T follicular helper cell (primary cell): Measurements from ENCODE around the gene ADM2.

Source experiments
- DNase-seq: peaks from one replicate; pipeline ENCODE4 v3.0.0-alpha.2; 2020; ENCODE audit warnings: low read depth

The ADM2 gene

DNA sequence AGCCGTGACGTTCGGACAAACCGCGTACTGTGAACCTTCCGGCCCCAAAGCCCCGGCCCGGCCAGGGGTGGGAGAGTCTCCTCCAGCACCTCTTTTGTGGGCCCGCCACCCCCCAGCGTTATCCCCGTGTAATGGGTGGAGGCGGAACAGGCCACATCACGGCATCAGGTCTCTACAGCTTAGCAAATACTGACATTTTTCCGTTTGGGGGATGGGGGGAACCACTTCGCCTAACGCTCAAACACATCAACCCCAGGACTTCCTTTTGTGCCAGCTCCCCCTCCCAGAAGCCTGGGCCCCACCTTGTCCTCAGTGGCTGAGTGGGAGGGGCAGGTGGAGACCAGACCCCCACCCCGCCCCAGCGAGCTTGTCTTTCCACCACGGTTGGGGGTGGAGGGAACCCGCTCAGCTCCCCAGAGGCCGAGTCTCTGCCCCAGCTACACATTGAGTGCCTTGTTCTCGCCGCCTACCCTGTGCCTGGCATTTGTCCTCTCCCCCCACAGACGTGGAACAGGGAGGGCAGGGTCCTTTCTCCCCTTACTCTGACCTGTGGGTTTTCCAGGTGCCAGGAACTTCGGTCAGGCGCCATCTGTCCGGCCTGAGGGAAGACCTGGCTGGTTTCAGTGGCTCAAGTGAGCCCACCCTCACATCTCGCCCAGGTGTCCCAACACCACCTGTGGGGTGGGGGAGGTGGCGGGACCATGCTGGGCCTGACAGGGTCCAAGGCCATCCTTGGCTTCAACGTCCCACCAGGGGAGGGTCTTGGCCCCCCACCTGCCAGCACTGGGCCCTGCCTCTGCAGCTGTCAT is 36.1 kb upstream of the ADM2 start:
- DNase-seq = peak; percentile 27

DNA sequence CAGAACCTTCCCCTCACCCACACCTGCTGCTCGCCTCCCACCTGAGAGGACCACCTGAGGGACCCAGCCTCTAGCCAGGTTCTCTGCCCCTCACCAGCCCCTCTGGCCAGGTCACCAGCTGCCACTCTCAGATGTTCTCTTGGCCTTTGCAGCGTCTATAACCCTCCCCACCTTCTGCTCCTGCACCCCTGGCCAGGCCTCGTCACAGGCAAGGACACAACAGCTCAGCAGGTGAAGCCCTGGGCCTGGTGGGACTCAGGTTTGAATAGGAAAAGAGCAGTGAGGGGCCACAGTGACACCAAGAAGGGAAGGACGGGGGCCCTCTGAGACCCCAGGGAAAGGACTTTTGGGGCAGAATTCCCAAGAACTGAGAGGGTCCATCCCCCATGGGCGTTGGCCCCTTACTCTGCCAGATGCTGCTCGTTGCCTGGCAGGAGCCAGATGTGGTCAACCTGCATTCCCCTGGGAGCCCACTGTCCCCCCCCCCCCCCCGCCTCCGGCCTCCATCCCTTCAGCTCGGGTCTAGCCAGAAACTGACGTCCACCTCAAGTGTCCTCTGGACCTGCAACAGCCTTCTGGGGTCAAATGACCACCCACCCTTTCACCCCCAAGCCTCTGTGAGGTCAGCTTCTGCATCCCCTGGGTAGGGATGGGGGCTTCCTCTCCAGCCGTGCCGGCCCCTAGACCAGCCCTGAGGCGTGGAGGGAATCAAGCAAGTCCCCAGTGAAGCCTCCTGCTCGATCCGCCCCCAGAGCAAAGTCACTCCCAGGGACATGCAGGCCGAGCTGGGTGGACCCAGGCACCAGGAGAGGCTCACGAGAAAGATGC is 35.2 kb upstream of the ADM2 start:
- no peak for DNase-seq

DNA sequence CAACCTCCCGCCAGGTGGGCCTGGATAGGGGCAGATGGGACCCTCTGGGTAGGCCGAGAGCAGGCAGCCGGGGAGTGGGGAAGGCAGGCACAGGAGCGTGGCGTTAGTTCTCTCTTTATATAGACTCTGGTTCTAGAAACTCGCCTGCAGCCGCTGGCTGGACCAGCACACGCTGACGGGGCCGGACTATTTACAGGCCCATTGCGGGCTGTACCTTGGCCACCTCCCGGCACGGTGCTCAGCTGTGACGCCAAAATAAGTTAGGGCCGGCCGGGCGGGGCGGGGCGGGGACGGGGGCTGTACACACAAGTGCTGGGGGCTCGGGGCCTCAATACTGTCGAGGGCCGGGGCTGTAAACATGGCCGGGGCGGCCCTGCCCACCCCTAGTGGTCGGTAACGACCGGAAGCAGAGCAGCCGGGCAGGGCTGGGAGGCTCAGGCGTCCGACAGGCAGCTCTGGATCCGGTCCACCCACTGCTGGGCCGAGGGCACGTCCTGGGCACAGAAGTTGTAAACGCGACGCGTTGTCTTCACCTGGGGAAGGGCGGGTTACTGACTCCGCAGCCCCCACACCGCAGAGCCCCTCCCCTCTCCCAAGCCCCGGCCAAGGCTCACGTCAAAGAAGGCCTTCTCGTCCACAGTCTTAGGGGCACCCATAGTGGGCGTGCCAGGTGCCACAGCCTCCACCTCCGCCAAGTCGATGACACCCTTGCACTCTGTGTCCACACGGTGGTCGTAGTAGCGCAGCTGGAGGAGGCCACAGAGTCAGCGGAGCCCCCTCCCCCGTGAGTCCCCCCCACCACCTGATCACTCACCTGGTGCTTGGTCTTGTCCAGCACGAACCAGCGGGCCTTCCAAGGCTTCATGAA is 34.4 kb upstream of the ADM2 start:
- DNase-seq = no peak

DNA sequence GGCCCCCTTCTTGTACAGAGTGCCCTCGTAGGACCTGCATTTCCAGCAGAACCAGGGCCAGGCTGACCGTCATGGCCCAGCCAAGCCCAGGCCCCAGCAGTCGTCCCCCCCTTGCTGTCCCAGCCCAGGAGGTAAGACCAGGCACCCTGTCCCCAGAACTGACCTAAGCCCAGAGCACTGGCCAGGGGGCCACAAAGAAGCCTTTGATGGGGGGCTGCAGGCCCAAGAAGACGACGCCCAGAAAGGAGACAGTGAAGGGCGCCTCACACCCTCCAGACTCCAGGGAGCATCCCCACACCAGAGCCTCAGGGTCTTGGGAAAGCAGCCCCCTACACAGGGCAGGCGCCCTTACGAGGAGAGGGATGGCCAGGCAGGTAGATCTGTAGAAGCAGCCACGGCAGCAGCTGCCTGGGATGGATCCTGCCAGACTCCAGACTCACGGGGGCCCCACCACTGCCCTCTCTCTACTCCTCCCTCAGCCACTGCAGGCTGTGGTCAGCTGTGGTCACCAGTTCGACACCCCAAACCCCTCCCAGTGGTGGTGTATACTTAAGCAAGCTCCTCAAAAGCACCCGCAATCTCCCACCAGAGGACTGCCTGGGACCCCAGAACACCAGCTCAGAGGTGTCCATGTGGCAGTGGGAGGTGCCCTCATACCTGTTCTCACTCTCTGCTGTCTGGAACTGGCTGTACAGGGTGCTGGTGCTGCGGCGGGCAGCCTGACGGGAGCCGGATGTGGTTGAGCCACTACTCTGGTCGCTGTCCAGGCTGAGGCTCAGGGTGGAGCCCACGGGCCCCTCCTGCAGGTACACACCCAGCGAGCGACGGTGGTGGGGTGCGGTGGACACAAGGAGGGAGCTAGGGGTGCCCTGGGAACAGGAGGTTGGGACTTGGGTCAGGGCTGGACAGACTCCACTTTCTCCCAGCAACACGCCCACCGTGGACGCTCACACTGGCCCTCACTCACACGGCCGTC is 33.5 kb upstream of the ADM2 start:
- no peak for DNase-seq

DNA sequence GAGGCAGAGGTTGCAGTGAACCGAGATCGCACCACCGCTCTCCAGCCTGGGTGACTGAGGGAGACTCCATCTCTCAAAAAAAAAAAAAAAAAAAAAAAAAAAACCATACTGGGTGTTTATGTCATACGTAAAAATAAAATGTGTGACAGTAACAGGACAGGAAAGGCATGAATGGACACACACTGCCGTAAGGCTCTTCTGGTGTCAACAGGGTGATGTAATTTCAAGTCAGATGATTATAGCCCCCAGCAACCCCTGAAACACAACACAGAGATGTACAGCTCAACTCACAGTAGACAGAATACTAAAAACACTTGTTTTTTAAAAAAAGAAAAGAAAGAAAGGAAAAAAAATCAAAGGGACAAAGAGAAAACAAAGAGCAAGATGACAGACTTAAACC is 28.7 kb upstream of the ADM2 start:
- DNase-seq = no peak

DNA sequence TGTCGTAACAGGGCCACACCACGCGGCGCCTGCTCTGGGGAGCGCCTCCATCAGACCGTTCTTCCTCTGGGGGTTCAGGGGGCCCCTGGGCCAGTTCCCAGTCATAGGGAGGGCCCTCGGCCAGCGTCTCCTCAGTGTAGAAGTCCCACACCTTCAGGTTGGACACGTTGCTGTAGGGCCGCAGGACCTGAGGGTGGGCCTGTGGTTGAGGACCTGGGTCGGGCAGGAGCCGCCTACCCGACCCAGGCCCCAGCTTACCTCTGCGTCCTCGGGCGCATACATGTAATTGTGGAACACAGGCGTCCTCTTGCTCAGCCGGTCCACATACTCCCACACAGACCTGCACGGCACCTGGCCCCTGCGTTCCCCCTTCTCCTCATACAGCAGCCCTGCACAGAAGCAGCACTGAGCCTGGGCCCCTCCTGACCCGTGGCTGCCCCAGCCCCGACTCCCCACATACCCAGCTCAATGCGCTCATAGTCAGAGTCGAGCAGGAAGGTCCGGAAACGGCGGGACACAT is 26.7 kb upstream of the ADM2 start:
- DNase-seq = no peak

DNA sequence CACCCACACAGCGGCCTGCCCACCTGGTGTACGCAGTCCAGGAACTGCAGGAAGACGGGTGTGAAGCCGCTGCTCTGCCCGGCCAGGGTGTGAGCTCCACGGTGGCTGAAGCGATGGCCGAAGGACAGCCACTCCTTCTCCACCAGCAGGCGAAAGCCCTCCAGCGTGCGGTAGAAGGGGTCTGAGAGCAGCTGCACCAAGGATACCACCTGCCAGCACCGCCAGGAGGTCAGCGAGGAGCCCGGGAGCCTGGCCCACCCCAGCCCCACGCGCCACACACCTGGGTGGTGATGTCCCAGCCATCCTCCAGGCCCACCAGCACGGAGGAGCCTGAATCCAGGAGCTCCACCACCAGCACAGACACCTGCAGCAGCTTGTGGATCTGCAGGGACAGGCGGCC is 26.1 kb upstream of the ADM2 start:
- DNase-seq = no peak

DNA sequence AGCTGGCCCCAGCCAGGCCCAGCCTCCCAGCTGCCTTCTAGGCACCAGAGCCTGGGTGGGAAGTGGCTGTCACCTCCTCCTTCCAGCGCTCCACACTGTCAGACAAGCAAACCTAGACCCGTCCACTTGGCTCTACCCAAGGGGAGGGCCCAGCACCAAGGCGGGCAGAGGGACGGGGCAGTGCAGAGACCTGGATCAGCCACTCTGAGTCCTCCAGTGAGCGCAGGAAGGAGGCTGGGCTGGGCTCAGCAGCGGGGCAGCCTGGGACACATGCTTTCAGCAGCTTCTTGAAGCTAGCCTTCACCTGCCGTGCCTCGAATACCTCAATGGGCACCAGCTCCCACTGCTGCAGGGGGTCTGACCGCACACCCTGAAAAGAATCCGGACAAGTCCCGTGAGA is 25.3 kb upstream of the ADM2 start:
- no peak for DNase-seq

DNA sequence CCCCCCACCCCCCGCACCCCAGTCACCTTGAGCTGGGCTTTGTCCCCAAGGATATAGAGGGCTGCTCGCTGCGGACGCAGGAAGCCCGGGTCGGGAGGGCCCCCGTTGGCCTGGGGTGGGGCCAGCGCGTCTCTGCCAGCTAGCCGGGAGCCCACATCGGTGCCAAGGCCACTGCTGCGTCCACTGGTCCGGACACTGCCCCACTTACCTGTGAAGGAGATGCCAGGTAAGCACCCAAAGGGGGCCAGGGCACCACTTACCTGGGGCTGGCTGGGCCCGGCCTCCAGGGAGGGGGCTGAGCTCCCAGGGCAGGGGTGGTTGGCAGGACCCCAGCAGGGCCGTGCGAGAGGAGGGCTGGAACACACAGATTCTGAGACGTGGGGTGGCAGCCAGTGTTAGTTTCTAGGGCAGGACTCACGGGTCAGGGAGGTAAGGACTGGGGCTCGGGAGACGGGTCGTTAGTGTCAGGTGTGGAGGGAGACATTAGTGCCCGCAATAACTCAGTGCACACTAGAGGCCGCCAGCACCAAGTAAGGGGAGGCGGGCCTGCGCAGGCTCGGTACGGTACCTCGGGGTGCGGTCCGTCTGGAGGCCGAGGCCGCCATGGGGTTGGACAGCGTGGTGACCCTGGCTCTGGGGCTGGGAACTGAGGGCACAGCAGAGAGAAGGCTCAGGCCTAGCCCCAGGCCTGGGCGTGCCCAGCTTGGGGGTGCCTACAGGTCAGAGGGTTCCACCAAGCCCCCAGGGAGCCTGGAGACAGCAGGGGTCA is 24.7 kb upstream of the ADM2 start:
- no peak for DNase-seq

DNA sequence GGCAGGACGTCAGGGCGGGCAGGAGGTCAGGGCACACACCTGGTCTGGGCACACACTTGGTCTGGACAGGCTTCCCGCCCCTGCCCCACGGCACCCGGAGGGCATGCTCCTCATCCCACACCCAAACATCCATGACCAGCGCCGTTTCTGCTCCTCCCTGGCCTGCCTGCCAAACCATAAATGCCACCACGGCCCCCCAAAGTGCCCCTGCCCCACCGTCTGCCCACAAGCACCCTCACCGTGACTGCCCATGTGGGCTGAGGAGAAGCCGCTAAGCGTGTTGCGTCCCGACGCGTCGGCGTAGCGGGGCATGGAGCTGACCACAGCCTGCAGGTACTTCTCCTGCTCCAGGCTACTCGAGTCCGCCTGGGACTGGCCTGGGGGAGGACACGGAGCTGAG is 22.3 kb upstream of the ADM2 start:
- no peak for DNase-seq

DNA sequence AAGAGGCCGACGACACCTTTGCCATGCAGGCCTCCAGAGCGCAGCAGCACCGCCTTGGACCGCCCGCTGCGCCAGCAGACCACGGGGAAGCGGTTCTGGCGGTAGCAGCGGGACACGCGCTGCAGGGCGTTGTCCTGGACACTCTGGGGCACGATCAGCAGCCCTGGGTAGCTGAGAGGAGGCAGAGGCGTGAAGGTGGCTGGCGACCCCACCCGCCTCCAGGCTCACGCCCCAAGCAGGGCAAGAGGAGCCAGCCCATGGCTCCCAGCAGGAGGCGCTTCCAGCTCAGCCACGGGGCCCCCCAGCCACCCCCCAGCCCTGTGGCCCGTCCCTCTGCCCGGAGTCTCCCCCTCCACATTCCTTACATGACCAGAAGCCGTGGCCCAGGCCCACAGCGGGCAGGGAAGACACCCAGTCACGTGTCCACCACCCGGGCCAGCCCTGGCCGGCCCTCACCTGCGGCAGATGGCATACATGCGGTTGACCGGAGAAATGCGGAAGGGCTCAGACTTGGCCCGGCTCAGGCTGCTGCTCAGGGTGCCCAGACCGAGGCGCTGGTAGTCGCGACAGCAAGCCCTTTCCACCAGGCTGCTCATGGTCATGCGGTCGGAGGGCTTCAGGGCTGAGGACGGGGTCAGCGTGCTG is 21.7 kb upstream of the ADM2 start:
- DNase-seq = no peak

DNA sequence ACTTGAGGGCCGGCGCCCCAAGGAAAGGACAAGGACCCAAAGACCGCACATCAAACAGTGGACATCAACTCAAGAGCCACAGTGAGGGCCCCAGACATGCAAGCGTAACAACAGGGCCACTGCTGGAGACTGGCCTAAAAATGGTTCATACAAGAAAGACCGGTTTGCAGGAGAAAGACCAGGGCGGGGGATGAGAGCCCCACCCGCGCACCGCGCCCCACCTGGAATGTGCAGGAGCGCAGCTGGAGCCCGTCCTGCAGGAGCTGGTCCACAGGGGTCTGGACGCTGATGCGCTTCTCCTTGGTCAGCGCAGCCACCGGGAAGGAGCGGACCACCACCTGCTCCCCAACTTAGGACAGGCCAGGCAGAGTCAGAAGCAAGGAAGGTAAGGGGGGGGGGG is 20.4 kb upstream of the ADM2 start:
- no peak for DNase-seq

DNA sequence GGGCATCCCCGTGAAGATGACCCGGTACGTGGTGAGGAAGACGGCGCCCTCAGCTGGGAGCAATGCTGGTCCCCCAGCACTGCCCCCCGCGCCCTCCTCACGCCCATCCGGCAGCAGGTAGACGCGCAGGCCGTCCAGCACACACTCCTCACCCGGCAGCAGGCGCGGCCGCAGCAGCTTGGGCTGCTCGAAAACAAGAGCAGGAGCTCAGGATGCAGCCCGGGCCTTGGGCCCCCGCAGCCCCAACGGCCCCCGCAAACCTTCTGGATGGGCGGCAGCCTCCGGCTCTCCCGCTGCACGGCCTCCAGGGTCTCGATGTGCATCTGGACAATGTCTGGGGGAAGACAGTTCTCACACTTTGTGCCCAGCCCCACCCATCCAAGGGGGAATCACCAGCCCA is 19.8 kb upstream of the ADM2 start:
- no peak for DNase-seq

DNA sequence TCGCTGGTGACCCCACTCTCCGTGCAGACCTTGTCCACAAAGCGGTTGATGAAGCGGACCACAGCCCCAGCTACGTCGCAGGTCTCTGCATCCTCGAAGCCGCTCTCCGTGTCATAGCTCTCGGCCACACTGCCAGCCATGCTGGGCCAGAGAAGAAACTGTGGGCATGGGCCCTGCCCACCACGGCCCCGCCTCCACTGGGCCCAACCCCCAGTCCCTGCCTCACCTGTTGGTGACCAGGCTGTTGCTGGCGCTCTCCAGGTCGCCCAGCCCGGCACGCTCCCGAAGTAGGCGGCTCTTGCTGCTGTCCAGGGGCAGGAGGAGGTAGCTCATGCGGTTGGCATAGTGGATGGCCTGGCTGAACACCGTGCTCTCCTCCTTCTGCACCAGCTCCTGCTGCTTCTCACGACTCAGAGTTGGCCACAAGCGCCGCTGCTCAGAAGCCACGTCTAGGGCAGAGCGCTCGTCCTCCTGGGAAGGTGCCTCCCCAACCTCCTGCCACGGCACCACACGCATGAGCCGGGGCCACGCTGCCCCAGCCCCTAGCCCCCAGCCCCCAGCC is 19.3 kb upstream of the ADM2 start:
- DNase-seq = no peak

DNA sequence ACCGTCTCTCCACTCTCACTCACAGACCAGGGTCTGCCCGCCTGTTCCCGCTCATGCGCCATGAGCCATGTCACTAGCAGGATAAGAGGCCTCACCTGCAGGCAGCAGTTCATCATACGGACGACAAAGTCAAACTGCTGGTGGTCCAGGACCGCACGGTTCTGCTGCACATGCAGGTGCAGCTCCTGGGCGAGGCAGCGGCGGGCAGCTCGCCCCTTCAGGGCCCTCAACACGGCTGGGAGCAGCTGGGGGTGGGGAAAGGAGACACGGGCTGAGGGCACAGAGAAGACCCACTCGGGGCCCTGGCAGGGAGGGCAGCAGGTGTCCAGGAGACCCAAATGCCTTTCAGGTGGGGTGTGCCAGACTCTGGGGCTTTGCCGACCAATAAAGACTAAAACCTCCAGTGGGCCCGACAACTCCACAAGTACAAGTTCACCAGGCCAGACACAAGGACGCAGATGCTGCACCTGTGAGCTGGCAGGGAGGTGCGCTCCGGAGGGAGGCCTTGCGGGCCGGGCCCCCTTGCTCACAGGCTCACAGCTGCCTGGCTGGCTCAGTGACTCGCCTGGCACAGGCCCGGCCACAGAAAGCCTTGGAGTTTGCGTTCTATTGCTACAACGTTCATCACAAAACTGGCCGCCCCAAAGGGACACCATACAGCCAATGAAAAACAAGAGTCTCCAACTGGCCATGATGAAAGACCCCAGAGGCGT is 18.0 kb upstream of the ADM2 start:
- DNase-seq = no peak

DNA sequence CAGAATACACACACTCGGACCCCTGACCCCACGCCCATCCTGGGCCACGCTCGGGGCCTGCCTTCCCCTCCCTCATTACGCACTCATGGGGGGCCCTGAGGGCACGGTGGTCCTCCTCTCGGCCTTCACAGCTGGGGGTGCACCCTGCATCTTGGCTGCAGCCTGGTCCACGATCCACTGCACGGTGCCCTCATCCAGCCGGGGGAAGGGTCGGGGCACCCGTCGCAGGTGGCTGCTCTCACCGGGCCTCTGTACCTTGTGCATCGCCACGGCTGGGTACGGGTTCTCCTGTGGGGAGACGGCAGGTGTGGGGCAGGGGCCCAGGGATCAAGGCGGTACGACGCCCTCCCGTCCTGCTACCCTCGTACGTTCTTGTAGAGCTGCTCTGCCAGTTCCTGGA is 16.9 kb upstream of the ADM2 start:
- DNase-seq = no peak

DNA sequence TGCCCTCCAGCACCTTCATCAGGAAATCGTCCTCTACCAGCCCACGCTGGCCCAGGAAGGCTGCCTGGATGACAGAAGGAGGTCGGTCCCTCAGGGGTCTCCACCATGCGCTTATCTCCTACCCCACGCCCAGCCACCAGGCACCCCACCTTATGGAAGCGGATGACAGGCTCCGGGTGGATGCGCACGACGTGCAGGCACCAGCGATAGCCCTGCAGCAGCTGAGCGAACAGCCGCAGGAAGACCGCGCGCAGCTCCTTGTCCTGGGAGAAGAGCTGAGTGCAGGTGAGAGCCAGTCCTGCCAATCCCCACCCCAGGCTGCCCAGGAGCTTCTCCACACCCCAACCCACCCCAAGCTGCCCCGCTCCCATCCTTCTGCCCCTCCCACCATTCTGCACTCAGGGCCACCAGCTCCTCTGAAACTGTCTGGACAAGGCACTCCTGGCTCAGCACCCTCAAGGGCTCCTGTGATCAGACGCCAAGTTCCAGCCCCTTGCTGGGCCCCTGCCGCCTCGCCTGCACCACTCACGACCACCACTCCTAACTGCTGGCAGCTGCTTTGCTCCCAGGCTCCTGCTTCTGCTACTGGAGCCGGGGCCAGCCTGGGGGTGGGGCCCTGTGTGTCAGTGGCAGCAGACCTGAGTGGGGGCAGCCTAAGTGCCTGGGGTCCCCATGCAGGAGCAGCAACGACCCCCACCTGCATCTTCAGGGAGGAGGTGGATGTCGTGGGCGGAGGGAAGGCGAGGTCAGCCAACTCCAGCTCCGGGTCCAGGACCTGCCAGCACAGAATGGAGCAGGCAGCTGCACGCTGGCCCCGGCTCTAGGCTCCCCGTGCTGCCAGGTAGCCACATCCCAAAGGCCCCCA is 16.0 kb upstream of the ADM2 start:
- no peak for DNase-seq

DNA sequence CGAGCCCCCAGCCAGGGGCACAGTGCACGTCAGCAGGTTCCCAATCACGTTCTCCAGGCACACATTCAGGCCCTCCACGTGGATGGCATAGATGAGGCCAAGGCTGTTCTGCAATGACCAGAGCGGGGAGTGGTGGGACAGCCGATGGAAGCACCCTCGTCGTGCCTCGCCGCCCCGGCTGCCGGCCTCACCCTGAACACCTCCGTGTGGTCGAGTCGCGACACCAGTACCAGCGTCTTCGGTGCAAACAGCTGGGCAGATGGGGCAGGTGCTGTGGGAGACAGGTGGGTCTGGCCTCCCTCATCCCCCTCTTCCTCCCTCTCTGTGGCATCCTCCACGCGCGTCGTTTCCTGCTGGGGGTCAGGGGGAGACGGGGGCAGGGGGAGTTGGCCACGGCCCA is 14.0 kb upstream of the ADM2 start:
- DNase-seq = no peak
